Skin epidermis (tissue), 12 donors: ENCODE measurements around the gene COL9A1.

ENCODE experiments used
- H3K27ac ChIP-seq, 21 experiments: fragments of 200-600 bp; sonication (generic) in 11 of 21; one replicate each; pipeline ENCODE4 v1.5.0; 2020; ENCODE audit warnings: mild to moderate bottlenecking in 3 of 21, inconsistent platforms in 2 of 21, moderate library complexity in 2 of 21
- H3K4me3 ChIP-seq, 7 experiments: fragments of 200-600 bp; sonication (generic) in 2 of 7; one replicate each; pipeline ENCODE4 v1.5.0; 2020; ENCODE audit warnings: inconsistent platforms in 2 of 7, mild to moderate bottlenecking in 2 of 7, moderate library complexity in 1 of 7

The COL9A1 gene

DNA sequence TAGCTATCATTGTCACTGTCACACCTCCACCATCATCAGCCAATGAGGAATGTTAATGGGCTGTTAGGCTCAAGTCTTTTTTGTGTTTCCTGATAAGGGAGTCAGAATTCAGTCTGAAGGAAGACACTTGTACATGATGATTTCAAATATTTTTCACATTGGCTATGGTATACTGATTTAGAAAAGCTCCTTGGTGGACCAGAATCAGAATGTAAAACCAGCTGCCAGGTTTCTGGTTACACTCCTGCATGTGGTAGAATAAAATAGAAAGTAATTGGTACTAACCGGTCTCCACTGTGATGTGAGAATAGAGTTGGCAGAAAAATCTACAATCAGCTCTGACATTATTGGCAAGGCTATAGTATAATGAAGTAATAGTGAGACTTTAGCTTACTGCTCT, 10.7 kb downstream of the COL9A1 start:
- Histone ChIP-seq H3K4me3 (no peak overlapping the region), H3K27ac (no peak overlapping the region)

- Histone ChIP-seq H3K27ac (no peak overlapping the region), H3K4me3 (no peak overlapping the region)
Observed at GRCh38 chr6:70289299-70289698, 13.6 kb downstream of the COL9A1 start.

GRCh38 chr6:70286905-70287304, 16.0 kb downstream of the COL9A1 start:
- Histone ChIP-seq H3K27ac (no peak overlapping the region), H3K4me3 (no peak overlapping the region)

DNA sequence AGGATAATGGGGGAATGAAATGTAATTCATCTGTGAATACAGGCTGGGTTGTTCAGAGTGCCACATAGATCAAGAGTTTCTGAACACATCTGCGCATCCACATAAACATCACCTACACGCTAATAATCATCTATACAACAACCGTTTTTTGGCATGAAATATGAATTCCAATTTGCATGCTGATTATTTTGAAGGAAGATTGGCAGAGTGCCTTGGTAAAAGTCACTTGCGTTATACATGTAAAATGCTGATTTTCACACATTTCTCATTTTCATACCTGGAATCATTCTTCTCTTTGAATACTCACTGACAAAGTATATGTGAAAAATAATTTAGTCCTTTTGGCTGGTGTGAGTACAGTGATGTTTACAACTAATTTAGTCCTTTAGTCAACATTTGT, 17.7 kb downstream of the COL9A1 start:
- Histone ChIP-seq H3K27ac (no peak overlapping the region), H3K4me3 (no peak overlapping the region)

DNA sequence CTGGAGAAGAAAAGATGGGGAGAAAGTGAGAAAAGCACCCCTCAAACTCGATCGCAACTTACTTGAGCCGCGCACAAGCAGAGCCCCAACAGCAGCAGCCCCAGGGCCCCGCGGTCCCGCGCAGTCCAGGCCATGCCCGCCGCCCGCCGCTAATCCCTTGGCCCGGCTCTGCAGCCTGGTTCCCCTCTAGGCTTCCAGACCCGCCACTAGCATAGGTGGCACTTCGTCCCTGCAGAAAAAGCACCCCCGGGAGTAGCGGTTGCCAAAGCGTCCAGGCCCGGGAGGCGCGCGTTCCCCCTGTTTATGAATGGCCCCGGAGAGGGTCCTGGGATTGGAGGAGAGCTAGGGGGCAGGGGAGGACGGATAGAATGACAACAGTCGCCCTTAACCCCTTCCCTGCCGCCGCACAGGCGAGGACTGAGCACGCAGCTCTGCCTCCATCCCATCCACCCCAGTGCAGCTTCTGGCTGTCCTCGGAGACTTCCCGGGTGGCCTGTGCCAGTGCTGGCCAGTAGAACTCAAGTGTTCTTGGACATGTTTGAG, 19.9 kb downstream of the COL9A1 start:
- H3K4me3 ChIP-seq, result no peak overlapping the region

DNA sequence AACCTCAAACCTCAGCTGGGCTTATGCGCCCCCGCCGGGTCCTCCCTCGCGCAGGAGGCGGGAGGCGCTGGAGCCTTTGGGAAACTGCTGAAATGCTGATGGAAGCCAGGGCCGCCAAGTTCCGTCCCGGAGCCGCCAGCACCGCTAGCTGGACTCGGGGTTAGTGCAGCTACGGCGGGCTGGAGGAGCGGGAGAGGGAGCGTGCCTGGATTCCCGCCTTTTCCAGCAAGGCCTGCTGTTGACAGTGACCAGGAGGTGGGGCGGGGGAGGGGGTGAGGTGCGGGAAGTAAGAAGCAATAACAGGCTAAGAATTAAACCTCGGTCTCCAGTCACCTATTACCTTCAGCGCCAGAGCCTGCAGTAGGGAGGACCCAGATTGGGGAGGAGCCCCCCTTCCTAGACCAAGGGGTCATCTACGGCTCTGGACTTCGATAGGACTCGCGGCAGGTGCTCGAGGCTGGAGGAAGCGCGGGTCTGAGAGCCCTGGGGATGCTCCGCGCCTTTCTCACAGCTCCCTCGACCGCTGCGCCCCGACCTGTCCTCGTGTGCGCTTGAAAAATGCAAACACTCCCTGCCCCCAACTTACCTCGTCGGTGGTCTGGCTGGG, 20.5 kb downstream of the COL9A1 start:
- Histone ChIP-seq H3K4me3 (no peak overlapping the region), H3K27ac (no peak overlapping the region)

More for the DNA sequence above, 19.9 kb downstream of the COL9A1 start:
- no peak overlapping the region for H3K27ac ChIP-seq

GRCh38 chr6:70281923-70282311, 21.0 kb downstream of the COL9A1 start:
- Histone ChIP-seq H3K4me3 (no peak overlapping the region), H3K27ac (no peak overlapping the region)

GRCh38 chr6:70280400-70280853, 22.5 kb downstream of the COL9A1 start:
- no peak overlapping the region for H3K4me3 ChIP-seq
- no peak overlapping the region for H3K27ac ChIP-seq

GRCh38 chr6:70277470-70277869, 25.4 kb downstream of the COL9A1 start:
- no peak overlapping the region for H3K27ac ChIP-seq
- no peak overlapping the region for H3K4me3 ChIP-seq

DNA sequence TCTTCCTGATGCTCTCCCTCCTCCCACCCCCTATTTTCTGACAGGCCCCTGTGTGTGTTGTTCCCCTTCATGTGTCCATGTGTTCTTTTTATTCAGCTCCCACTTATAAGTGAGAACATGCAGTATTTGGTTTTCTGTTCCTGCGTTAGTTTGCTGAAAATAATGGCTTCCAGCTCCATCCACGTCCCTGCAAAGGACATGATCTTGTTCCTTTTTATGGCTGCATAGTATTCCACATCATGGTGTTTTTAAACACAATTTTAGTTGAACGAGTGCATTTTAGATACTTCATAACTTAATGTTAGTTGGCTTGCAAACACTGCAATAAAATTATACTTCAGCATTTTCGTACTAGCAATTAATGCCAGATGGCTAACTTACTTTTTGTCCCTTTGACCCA, 28.5 kb downstream of the COL9A1 start:
- H3K27ac ChIP-seq, result no peak overlapping the region
- H3K4me3 ChIP-seq, result no peak overlapping the region

DNA sequence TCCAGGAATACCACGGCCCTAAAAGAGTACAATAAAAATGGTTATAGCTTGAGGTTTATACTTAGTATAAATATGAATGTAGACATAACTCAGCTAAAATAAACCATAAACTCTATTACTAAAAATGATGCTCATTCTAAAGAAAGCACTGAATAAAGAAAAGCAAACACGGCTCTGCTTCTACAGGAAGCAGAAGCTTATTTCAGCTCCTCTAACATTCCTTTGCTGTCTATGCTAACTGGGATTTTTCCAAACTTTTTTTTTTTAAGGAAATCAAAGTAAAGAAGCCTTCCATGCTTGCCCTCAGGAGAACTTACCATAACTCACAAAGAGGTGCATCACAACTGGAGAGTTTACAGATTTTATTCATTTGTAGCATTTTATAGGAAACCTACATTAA, 30.8 kb downstream of the COL9A1 start:
- Histone ChIP-seq H3K4me3 (no peak overlapping the region), H3K27ac (no peak overlapping the region)

GRCh38 chr6:70270287-70271005, 32.4 kb downstream of the COL9A1 start:
- Histone ChIP-seq H3K27ac (no peak overlapping the region), H3K4me3 (no peak overlapping the region)

GRCh38 chr6:70266142-70266541, 36.7 kb downstream of the COL9A1 start:
- no peak overlapping the region for H3K27ac ChIP-seq
- H3K4me3 ChIP-seq, result no peak overlapping the region

DNA sequence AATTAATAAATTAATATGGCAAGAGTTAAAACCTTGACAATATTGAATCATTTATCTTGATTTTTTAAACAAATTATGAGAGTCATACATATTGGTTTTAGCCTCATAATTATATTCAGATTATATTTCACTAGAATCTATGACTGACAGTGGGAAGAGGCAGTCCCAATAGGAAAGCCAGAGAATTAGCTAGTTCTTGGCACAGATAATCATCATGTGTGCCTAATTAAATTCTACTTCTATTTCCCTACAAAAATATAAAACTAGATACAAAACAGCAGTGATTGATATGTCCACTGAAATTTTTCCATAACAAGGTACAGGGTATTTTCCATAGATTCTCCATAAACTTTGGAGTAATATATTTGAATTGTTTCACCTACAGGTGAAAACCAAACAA, 38.6 kb downstream of the COL9A1 start:
- Histone ChIP-seq H3K4me3 (no peak overlapping the region), H3K27ac (no peak overlapping the region)

DNA sequence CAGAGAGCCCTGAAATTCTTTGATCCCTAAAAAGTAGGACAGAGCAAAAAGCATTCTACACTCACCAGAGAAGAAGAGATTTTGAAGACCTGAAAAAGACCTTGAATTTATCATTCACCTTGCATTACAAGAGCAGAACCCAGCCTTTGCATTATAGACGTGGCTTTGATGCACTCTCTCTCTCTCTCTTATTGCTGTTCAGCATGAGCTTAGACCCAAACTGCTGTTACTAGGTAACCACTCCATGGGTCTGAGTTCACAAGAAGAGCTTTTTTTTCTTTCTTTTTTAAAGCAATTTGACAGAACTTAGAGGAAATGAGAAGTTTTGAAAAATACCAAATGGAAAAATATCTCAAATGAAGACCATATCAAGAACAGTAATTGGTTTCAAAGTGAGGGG, 44.4 kb downstream of the COL9A1 start:
- Histone ChIP-seq H3K27ac (no peak overlapping the region), H3K4me3 (no peak overlapping the region)

- H3K27ac ChIP-seq, result no peak overlapping the region
- H3K4me3 ChIP-seq, result no peak overlapping the region
Observed at GRCh38 chr6:70257768-70258273, 45.1 kb downstream of the COL9A1 start.

DNA sequence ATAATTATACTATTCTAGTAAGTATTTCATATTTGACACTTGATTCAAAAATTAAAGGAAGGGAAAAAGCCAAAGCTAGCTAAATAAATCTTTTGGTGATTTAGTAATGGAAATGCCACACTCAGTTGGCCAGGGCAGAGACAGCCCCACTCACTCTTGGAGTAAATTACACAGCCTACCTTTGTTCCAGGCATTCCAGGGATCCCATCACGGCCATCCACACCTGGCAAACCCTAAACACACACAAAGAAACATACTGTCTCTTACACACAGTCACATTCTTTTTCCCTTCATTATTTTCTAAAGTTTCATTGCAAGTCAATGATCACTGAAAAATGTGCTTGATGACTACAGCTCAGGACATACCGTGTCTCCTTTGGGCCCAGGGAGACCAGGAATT, 48.1 kb downstream of the COL9A1 start:
- H3K27ac ChIP-seq, result no peak overlapping the region
- H3K4me3 ChIP-seq, result no peak overlapping the region

- H3K27ac ChIP-seq, result no peak overlapping the region
- H3K4me3 ChIP-seq, result no peak overlapping the region
Observed at GRCh38 chr6:70253923-70254322, 49.0 kb downstream of the COL9A1 start.

DNA sequence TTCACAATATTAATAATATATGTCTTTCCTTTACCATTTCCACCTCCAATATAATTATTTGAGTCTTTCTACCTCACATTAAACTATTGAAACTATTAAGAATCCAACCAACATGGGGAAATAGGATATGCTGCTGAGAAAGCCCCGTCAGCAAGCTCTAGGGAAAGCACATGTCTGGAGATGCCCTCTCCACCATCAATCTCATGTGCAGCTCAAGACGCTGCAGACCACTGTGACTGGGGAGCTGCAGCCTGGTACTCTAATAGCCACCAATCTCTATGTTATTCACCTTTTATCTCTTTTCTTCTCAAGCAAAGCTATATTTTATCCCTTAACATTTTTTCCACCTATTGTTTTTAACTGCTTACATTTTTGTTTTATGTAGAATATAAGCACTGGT, 50.3 kb downstream of the COL9A1 start:
- no peak overlapping the region for H3K4me3 ChIP-seq
- H3K27ac ChIP-seq, result no peak overlapping the region

GRCh38 chr6:70246118-70246517, 56.8 kb downstream of the COL9A1 start:
- no peak overlapping the region for H3K27ac ChIP-seq
- H3K4me3 ChIP-seq, result no peak overlapping the region

- no peak overlapping the region for H3K27ac ChIP-seq
- H3K4me3 ChIP-seq, result no peak overlapping the region
Observed at GRCh38 chr6:70241991-70242420, 60.9 kb downstream of the COL9A1 start.
